ENCODE results near the gene MCEMP1. TPM values are rescaled to one million over a fixed set of nuclear protein-coding genes. Genes with fewer than 3 reads are reported as not detected.

Gene MCEMP1
- total RNA-seq, 6 experiments from 2014 or later = not detected

- H3K27me3 Mint-ChIP-seq (ENCODE audit: insufficient read depth) = peaks cover 11% of the 10 kb centered on the region
Measured at GRCh38 chr19:7709932-7710460, 33.1 kb downstream of the MCEMP1 start.

GRCh38 chr19:7710616-7711015, 33.7 kb downstream of the MCEMP1 start:
- no peak overlapping the region for H3K4me3 Mint-ChIP-seq
- no peak for TF ChIP-seq CTCF (IDR thresholded peaks at IDR 0.05)

More at GRCh38 chr19:7709932-7710460, 33.1 kb downstream of the MCEMP1 start:
- Mint-ChIP-seq H3K36me3 (ENCODE audit: low read depth) (no peaks in the 10 kb centered on the region), H3K4me3 (no peak overlapping the region), H3K9me3 (no peaks in the 10 kb centered on the region), H3K27ac (no peak overlapping the region), H3K4me1 (ENCODE audit: low read depth) (no peaks in the 10 kb centered on the region)
- DNase-seq = no peak
- TF ChIP-seq CTCF (IDR thresholded peaks at IDR 0.05) = no peak

GRCh38 chr19:7715671-7716070, 38.8 kb downstream of the MCEMP1 start:
- DNase-seq = no peak
- Mint-ChIP-seq H3K9me3 (no peaks in the 10 kb centered on the region; the same call in 1 of the 2 replicates), H3K27ac (no peak overlapping the region), H3K36me3 (ENCODE audit: low read depth) (no peaks in the 10 kb centered on the region), H3K27me3 (ENCODE audit: insufficient read depth) (peaks cover 10% of the 10 kb centered on the region), H3K4me3 (no peak overlapping the region), H3K4me1 (ENCODE audit: low read depth) (no peaks in the 10 kb centered on the region)
- no peak for TF ChIP-seq CTCF (IDR thresholded peaks at IDR 0.05)

More at GRCh38 chr19:7710616-7711015, 33.7 kb downstream of the MCEMP1 start:
- Mint-ChIP-seq H3K27ac (no peak overlapping the region), H3K36me3 (ENCODE audit: low read depth) (no peaks in the 10 kb centered on the region), H3K4me1 (ENCODE audit: low read depth) (no peaks in the 10 kb centered on the region), H3K27me3 (ENCODE audit: insufficient read depth) (peaks cover 13% of the 10 kb centered on the region), H3K9me3 (no peaks in the 10 kb centered on the region)
- no peak for DNase-seq

GRCh38 chr19:7716762-7717161, 39.9 kb downstream of the MCEMP1 start:
- no peak for TF ChIP-seq CTCF (IDR thresholded peaks at IDR 0.05)
- DNase-seq = no peak
- H3K27me3 Mint-ChIP-seq (ENCODE audit: insufficient read depth) = peaks cover 8% of the 10 kb centered on the region
- H3K4me1 Mint-ChIP-seq (ENCODE audit: low read depth) = no peaks in the 10 kb centered on the region
- H3K9me3 Mint-ChIP-seq = no peaks in the 10 kb centered on the region; the same call in 1 of the 2 replicates
- no peak overlapping the region for H3K4me3 Mint-ChIP-seq
- H3K36me3 Mint-ChIP-seq (ENCODE audit: low read depth) = no peaks in the 10 kb centered on the region
- no peak overlapping the region for H3K27ac Mint-ChIP-seq

GRCh38 chr19:7718668-7719067, 41.8 kb downstream of the MCEMP1 start:
- Mint-ChIP-seq H3K27me3 (ENCODE audit: insufficient read depth) (peaks cover 18% of the 10 kb centered on the region), H3K4me1 (ENCODE audit: low read depth) (no peaks in the 10 kb centered on the region), H3K9me3 (no peaks in the 10 kb centered on the region; the same call in 1 of the 2 replicates), H3K4me3 (no peak overlapping the region), H3K27ac (no peak overlapping the region), H3K36me3 (ENCODE audit: low read depth) (no peaks in the 10 kb centered on the region)
- no peak for DNase-seq
- no peak for TF ChIP-seq CTCF (IDR thresholded peaks at IDR 0.05)

Data from HFFc6 (cell line).